IMR-90 (cell line): ENCODE measurements around the gene VDR. TPM values are rescaled to one million over a fixed set of nuclear protein-coding genes. Genes with fewer than 3 reads are reported as not detected.
A peak's percentile ranks its signal among the peaks of the same experiment; 100 is the strongest.

Experiments used
- ATAC-seq: fragments of 200-7000 bp; cut with Tn5 transposase; 2 replicates; pipeline ENCODE4 v1.9.1; 2020; ENCODE audit warnings: low read depth, mild to moderate bottlenecking, moderate library complexity
- BruUV-seq: library from RNA; stranded (reverse); fragments of 400-500 nt; replicated peaks from 2 replicates; lab custom pipeline; 2021; lab: Mats Ljungman, UMichigan
- CTCF ChIA-PET: fragments of 300-600 bp; formaldehyde crosslinking; extraction: SDS; loops from one replicate; lab custom pipeline; 2021; ENCODE audit warnings: antibody characterized with exemption; lab: Yijun Ruan, JAX
- POLR2A ChIA-PET: fragments of 300-600 bp; sonication (Branson Sonifier 250); formaldehyde crosslinking; loops from one replicate; lab custom pipeline; 2022; ENCODE audit warnings: antibody characterized with exemption; ENCODE audit not compliant: unreplicated experiment; lab: Charles Lee
- DNase-seq: peaks from one replicate; pipeline ENCODE4 v3.0.0; 2013
- H2AFZ ChIP-seq: replicated peaks from 2 replicates; pipeline ENCODE3; 2013; ENCODE audit warnings: low read length, mild to moderate bottlenecking; ENCODE audit not compliant: poor library complexity
- H2AK5ac ChIP-seq: 2 replicates; pipeline ENCODE4 v1.6.1; 2013; ENCODE audit warnings: low read depth, low read length, inconsistent platforms
- H2AK9ac ChIP-seq: replicated peaks from 2 replicates; pipeline ENCODE3; 2013; ENCODE audit warnings: mild to moderate bottlenecking, low read depth, low read length, moderate library complexity; ENCODE audit not compliant: poor library complexity
- H2BK120ac ChIP-seq: 2 replicates; pipeline ENCODE4 v1.6.1; 2013; ENCODE audit warnings: low read depth, low read length, inconsistent platforms
- H2BK15ac ChIP-seq: 3 replicates; pipeline ENCODE4 v1.6.1; 2013; ENCODE audit warnings: low read depth, low read length, inconsistent platforms
- H2BK20ac ChIP-seq: 2 replicates; pipeline ENCODE4 v1.6.1; 2013; ENCODE audit warnings: low read depth, mild to moderate bottlenecking, inconsistent platforms, low read length, moderate library complexity
- H2BK5ac ChIP-seq: 2 replicates; pipeline ENCODE4 v1.6.1; 2013; ENCODE audit warnings: mild to moderate bottlenecking, low read depth, low read length, inconsistent platforms; ENCODE audit not compliant: poor library complexity, severe bottlenecking
- H3K14ac ChIP-seq: replicated peaks from 2 replicates; pipeline ENCODE4 v1.6.1; 2013; ENCODE audit warnings: low read depth, low read length, inconsistent platforms
- H3K18ac ChIP-seq: 2 replicates; pipeline ENCODE4 v1.6.1; 2013; ENCODE audit warnings: low read depth, low read length, control low read depth
- H3K23ac ChIP-seq: 2 replicates; pipeline ENCODE4 v1.6.1; 2013; ENCODE audit warnings: low read depth, low read length, inconsistent platforms
- H3K27ac ChIP-seq: 2 replicates; pipeline ENCODE4 v1.5.1; 2013; ENCODE audit warnings: mild to moderate bottlenecking, control low read depth, low read length; ENCODE audit not compliant: insufficient read depth
- H3K27me3 ChIP-seq: 2 replicates; pipeline ENCODE4 v1.6.1; 2013; ENCODE audit warnings: low read length; ENCODE audit not compliant: control insufficient read depth, insufficient read depth
- H3K36me3 ChIP-seq: 2 replicates; pipeline ENCODE4 v1.6.1; 2013; ENCODE audit warnings: low read length, mixed read lengths; ENCODE audit not compliant: control insufficient read depth, insufficient read depth
- H3K4ac ChIP-seq: 2 replicates; pipeline ENCODE4 v1.6.1; 2013; ENCODE audit warnings: low read depth, low read length, inconsistent platforms
- H3K4me1 ChIP-seq: 2 replicates; pipeline ENCODE4 v1.6.1; 2013; ENCODE audit warnings: low read length, mixed read lengths; ENCODE audit not compliant: control insufficient read depth, insufficient read depth
- H3K4me2 ChIP-seq: 2 replicates; pipeline ENCODE4 v1.6.1; 2013; ENCODE audit warnings: low read depth, mild to moderate bottlenecking, control low read depth, low read length, moderate library complexity
- H3K4me3 ChIP-seq: 2 replicates; pipeline ENCODE4 v1.5.1; 2013; ENCODE audit warnings: low read depth, mild to moderate bottlenecking, control low read depth, low read length, moderate library complexity; ENCODE audit not compliant: insufficient read depth
- H3K56ac ChIP-seq: 2 replicates; pipeline ENCODE4 v1.6.1; 2013; ENCODE audit warnings: low read length, inconsistent platforms; ENCODE audit not compliant: insufficient read depth; ENCODE audit errors: extremely low read depth
- H3K79me1 ChIP-seq, 2 experiments: 2 replicates each; pipeline ENCODE4 v1.6.1; 2013; ENCODE audit warnings: low read length in 2 of 2, inconsistent platforms in 1 of 2, low read depth in 1 of 2
- H3K9ac ChIP-seq: 2 replicates; pipeline ENCODE4 v1.6.1; 2013; ENCODE audit warnings: low read depth, low read length, control low read depth
- H3K9me1 ChIP-seq: 2 replicates; pipeline ENCODE4 v1.6.1; 2013; ENCODE audit warnings: low read length, inconsistent platforms; ENCODE audit not compliant: insufficient read depth
- H3K9me3 ChIP-seq: 2 replicates; pipeline ENCODE4 v1.6.1; 2013; ENCODE audit warnings: low read length; ENCODE audit not compliant: control insufficient read depth, insufficient read depth
- H4K20me1 ChIP-seq: 2 replicates; pipeline ENCODE4 v1.6.1; 2013; ENCODE audit warnings: low read length, inconsistent platforms; ENCODE audit not compliant: insufficient read depth
- H4K5ac ChIP-seq: 2 replicates; pipeline ENCODE4 v1.6.1; 2013; ENCODE audit warnings: mild to moderate bottlenecking, low read depth, low read length, control low read depth
- H4K8ac ChIP-seq, 2 experiments: 2 replicates each; pipeline ENCODE4 v1.6.1; 2013; ENCODE audit warnings: low read depth in 2 of 2, low read length in 2 of 2, control low read depth in 1 of 2, inconsistent platforms in 1 of 2
- H4K91ac ChIP-seq: 2 replicates; pipeline ENCODE4 v1.6.1; 2013; ENCODE audit warnings: low read depth, low read length, inconsistent platforms; ENCODE audit not compliant: insufficient read depth
- BHLHE40 ChIP-seq: fragments of 150-350 bp; IDR thresholded peaks from 2 replicates; pipeline ENCODE4 v1.6.1; 2016; ENCODE audit warnings: mild to moderate bottlenecking, low read depth, low read length
- CEBPB ChIP-seq: IDR thresholded peaks from 2 replicates; pipeline ENCODE4 v1.6.1; 2012; ENCODE audit warnings: low read depth, low read length, improper control_type of control experiment
- CHD1 ChIP-seq: IDR thresholded peaks from 2 replicates; pipeline ENCODE4 v1.6.1; 2012; ENCODE audit warnings: low read depth, low read length, improper control_type of control experiment
- CTCF ChIP-seq: conservative IDR thresholded peaks from 2 replicates; pipeline ENCODE4 v1.5.1; 2012; ENCODE audit warnings: mild to moderate bottlenecking, low read depth, low read length, improper control_type of control experiment
- ELK1 ChIP-seq: fragments of 150-350 bp; IDR thresholded peaks from 2 replicates; pipeline ENCODE4 v1.6.1; 2016; ENCODE audit warnings: low read depth, mild to moderate bottlenecking, low read length, moderate library complexity, borderline replicate concordance
- FOS ChIP-seq: fragments of 150-350 bp; IDR thresholded peaks from 2 replicates; pipeline ENCODE4 v1.6.1; 2016; ENCODE audit warnings: low read depth, low read length
- MAFK ChIP-seq: IDR thresholded peaks from 2 replicates; pipeline ENCODE4 v1.6.1; 2012; ENCODE audit warnings: low read depth, low read length, improper control_type of control experiment
- MXI1 ChIP-seq: IDR thresholded peaks from 2 replicates; pipeline ENCODE4 v1.6.1; 2012; ENCODE audit warnings: low read depth, mild to moderate bottlenecking, low read length, moderate library complexity, borderline replicate concordance
- NFE2L2 ChIP-seq: fragments of 150-350 bp; IDR thresholded peaks from 2 replicates; pipeline ENCODE4 v1.6.1; 2016; ENCODE audit warnings: low read depth, mild to moderate bottlenecking, low read length
- POLR2A ChIP-seq: IDR thresholded peaks from 2 replicates; pipeline ENCODE4 v1.6.1; 2012; ENCODE audit warnings: mild to moderate bottlenecking, low read depth, low read length
- RAD21 ChIP-seq: IDR thresholded peaks from 2 replicates; pipeline ENCODE4 v1.6.1; 2012; ENCODE audit warnings: low read length, improper control_type of control experiment
- RFX5 ChIP-seq: IDR thresholded peaks from 2 replicates; pipeline ENCODE4 v1.8.0; 2012; ENCODE audit warnings: low read depth, mild to moderate bottlenecking, low read length, moderate library complexity
- SMC3 ChIP-seq: fragments of 150-350 bp; IDR thresholded peaks from 2 replicates; pipeline ENCODE4 v1.6.1; 2016; ENCODE audit warnings: low read depth, mild to moderate bottlenecking, antibody characterized with exemption, low read length, moderate library complexity
- USF2 ChIP-seq: fragments of 150-350 bp; IDR thresholded peaks from 2 replicates; pipeline ENCODE4 v1.6.1; 2017; ENCODE audit warnings: mild to moderate bottlenecking, antibody characterized with exemption, low read length, low read depth
- WGBS, 2 experiments: methylation state at CpG; one replicate each; pipeline versions ENCODE4 v1.1.5 to v1.1.7; 2013; ENCODE audit warnings: missing lambda C conversion rate in 2 of 2; ENCODE audit not compliant: insufficient read length in 1 of 2; ENCODE audit errors: extremely low coverage in 2 of 2; 5-methylcytosine and 5-hydroxymethylcytosine counted together
- dilution Hi-C: fragments of 300-500 bp; cut with HindIII; formaldehyde crosslinking; loops from one replicate; pipeline ENCODE4 v1.14.3; 2018; ENCODE audit warnings: low sequenced_read_pairs; ENCODE audit not compliant: unreplicated experiment
- in situ Hi-C: fragments of 300-500 bp; cut with MboI; formaldehyde crosslinking; loops from 3 replicates; pipeline ENCODE4 v1.14.3; 2019; ENCODE audit warnings: low sequenced_read_pairs, inconsistent platforms, mixed read lengths
- intact Hi-C: fragments of 100-400 bp; cut with micrococcal nuclease; formaldehyde crosslinking; loops from 2 replicates; pipeline ENCODE4 v1.10.0; 2022
- polyA plus RNA-seq, 3 experiments: library from polyadenylated mRNA; depleted of rRNA; stranded (reverse); fragments of >200 nt; gene quantifications; 2 replicates each; pipeline ENCODE4 v1.2.3, GENCODE V29; 2012; ENCODE audit warnings: low replicate concordance in 1 of 3
- total RNA-seq: library from RNA; depleted of rRNA; stranded (reverse); fragments of >200 nt; gene quantifications from 2 replicates; pipeline ENCODE4 v1.2.3, GENCODE V29; 2012

Gene VDR
- total and polyA plus RNA-seq, 2 of the 4 experiments (the other 2 are of a cell fraction), result 5.4 to 8.5 TPM

GRCh38 chr12:47816403-47817271 lies 88.2 kb downstream of the VDR start:
- TF ChIP-seq FOS, result no peak
- no peak for TF ChIP-seq ELK1
- TF ChIP-seq POLR2A, result no peak
- TF ChIP-seq USF2, result no peak
- no peak for TF ChIP-seq RAD21
- no peak for TF ChIP-seq BHLHE40
- TF ChIP-seq CHD1, result no peak
- TF ChIP-seq RFX5, result no peak
- TF ChIP-seq MXI1, result no peak
- no peak for TF ChIP-seq CEBPB
- TF ChIP-seq CTCF, result no peak
- TF ChIP-seq MAFK, result no peak
- no peak for TF ChIP-seq NFE2L2
- TF ChIP-seq SMC3, result no peak
- H3K4me3 ChIP-seq, result no peak overlapping the region
- ATAC-seq, result no peak
- H4K8ac ChIP-seq, result peak overlapping the region; percentile 28 to 45; a peak in 2 of 4 replicates
- peak overlapping the region; percentile 84 for H3K4me2 ChIP-seq
- intact Hi-C loops, result no loop called here
- no peak overlapping the region for H2BK20ac ChIP-seq
- ChIA-PET POLR2A (interaction anchor here (1.7 kb wide), 1 partner anchor 9 kb away, joined by 4 read pairs; no protein-coding TSS in a partner anchor), CTCF (interaction anchor here (0.9 to 1.6 kb wide), 4 partner anchors 9 to 22 kb away, joined by 4 to 6 read pairs (median 4); no protein-coding TSS in a partner anchor)
- peak overlapping the region; percentile 53; the same call in 1 of the 2 replicates for H3K18ac ChIP-seq
- peak overlapping the region; percentile 99 for H3K27ac ChIP-seq
- H3K4me1 ChIP-seq, result peaks cover 55% of the 10 kb centered on the region
- peaks cover 14 to 56% of the 10 kb centered on the region in 2 experiments; a peak in 3 of 4 replicates for H3K79me1 ChIP-seq
- H2BK5ac ChIP-seq, result peak overlapping the region; percentile 79
- peak overlapping the region; percentile 84 for H2AK9ac ChIP-seq
- no peaks in the 10 kb centered on the region for H3K9me3 ChIP-seq
- H3K14ac ChIP-seq, result peak overlapping the region; percentile 48
- in situ Hi-C loops, result no loop called here
- H3K36me3 ChIP-seq, result peaks cover 5% of the 10 kb centered on the region; the same call in 1 of the 2 replicates
- H4K5ac ChIP-seq, result peak overlapping the region; percentile 2; the same call in 1 of the 2 replicates
- H3K9ac ChIP-seq, result peak overlapping the region; percentile 69
- H2BK120ac ChIP-seq, result peak overlapping the region; percentile 56
- H2AFZ ChIP-seq, result peak overlapping the region; percentile 47
- peak overlapping the region; percentile 62 for H4K91ac ChIP-seq
- no peaks in the 10 kb centered on the region for H3K27me3 ChIP-seq
- peaks cover 70% of the 10 kb centered on the region for H4K20me1 ChIP-seq
- H2BK15ac ChIP-seq, result peak overlapping the region; percentile 63; the same call in 1 of the 3 replicates
- H3K9me1 ChIP-seq, result peaks cover 29% of the 10 kb centered on the region
- H2AK5ac ChIP-seq, result peak overlapping the region; percentile 77
- H3K4ac ChIP-seq, result peak overlapping the region; percentile 87
- H3K23ac ChIP-seq, result peak overlapping the region; percentile 83
- DNase-seq, result no peak
- no TSS peak for BruUV-seq
- dilution Hi-C loops, result no loop called here
- WGBS, 2 experiments, result 10% methylated on average over 2 of the region's 12 CpGs; no CpG with 5 or more reads in 1 of the 2 experiments
- no peak overlapping the region for H3K56ac ChIP-seq
